ENCODE results near the gene TBC1D19. TPM values are rescaled to one million over a fixed set of nuclear protein-coding genes. Genes with fewer than 3 reads are reported as not detected.

TBC1D19 gene
- total and polyA plus RNA-seq, 4 donors, result 1.2 to 5.8 (median 2.2) TPM

GRCh38 chr4:26757751-26758150 lies 173.9 kb downstream of the TBC1D19 start:
- H3K36me3 ChIP-seq (ENCODE audit: control insufficient read depth in 4 of 4, insufficient read depth in 3 of 4, low read depth in 1 of 4, low read length in 3 of 4), result no peaks in the 10 kb centered on the region
- H3K9ac ChIP-seq (ENCODE audit: low read depth in 1 of 2, low read length in 2 of 2), result no peak overlapping the region
- H3K4me1 ChIP-seq (ENCODE audit: control insufficient read depth in 4 of 4, insufficient read depth in 4 of 4, low read length in 3 of 4), result peaks cover 0 to 3% (median 0%) of the 10 kb centered on the region in 4 donors
- no peak overlapping the region for H3K4me3 ChIP-seq (ENCODE audit: low read depth in 1 of 3, low read length in 3 of 3)
- no peaks in the 10 kb centered on the region for H3K9me3 ChIP-seq (ENCODE audit: control insufficient read depth in 4 of 4, low read length in 3 of 4)
- H3K27ac ChIP-seq (ENCODE audit: low read depth in 1 of 2, low read length in 2 of 2), result no peak overlapping the region
- DNase-seq (ENCODE audit: low spot score), result no peak
- no peak for TF ChIP-seq NR2F2 (IDR thresholded peaks at IDR 0.05)
- TF ChIP-seq FOXA1 (IDR thresholded peaks at IDR 0.05), result no peak
- no peak for TF ChIP-seq RXRA (IDR thresholded peaks at IDR 0.05)
- no peak for TF ChIP-seq HNF4A (conservative IDR thresholded peaks at IDR 0.05)
- WGBS, result 97% methylated on average over 1 of the region's 1 CpG
- no peaks in the 10 kb centered on the region for H3K27me3 ChIP-seq (ENCODE audit: control insufficient read depth in 4 of 4, insufficient read depth in 4 of 4, low read length in 3 of 4)

- Histone ChIP-seq H3K36me3 (ENCODE audit: control insufficient read depth in 4 of 4, insufficient read depth in 3 of 4, low read depth in 1 of 4, low read length in 3 of 4) (no peaks in the 10 kb centered on the region), H3K9ac (ENCODE audit: low read depth in 1 of 2, low read length in 2 of 2) (no peak overlapping the region), H3K27me3 (ENCODE audit: control insufficient read depth in 4 of 4, insufficient read depth in 4 of 4, low read length in 3 of 4) (no peaks in the 10 kb centered on the region), H3K9me3 (ENCODE audit: control insufficient read depth in 4 of 4, low read length in 3 of 4) (no peaks in the 10 kb centered on the region), H3K4me1 (ENCODE audit: control insufficient read depth in 4 of 4, insufficient read depth in 4 of 4, low read length in 3 of 4) (no peaks in the 10 kb centered on the region), H3K27ac (ENCODE audit: low read depth in 1 of 2, low read length in 2 of 2) (no peak overlapping the region), H3K4me3 (ENCODE audit: low read depth in 1 of 3, low read length in 3 of 3) (no peak overlapping the region)
- DNase-seq (ENCODE audit: low spot score), result no peak
- WGBS, result 88% methylated on average over 1 of the region's 1 CpG
- no peak for TF ChIP-seq SP1 (IDR thresholded peaks at IDR 0.05)
- no peak for TF ChIP-seq HNF4G (IDR thresholded peaks at IDR 0.05)
- no peak for TF ChIP-seq HNF4A (conservative IDR thresholded peaks at IDR 0.05)
- TF ChIP-seq REST (IDR thresholded peaks at IDR 0.05), result no peak
- no peak for TF ChIP-seq FOXA2 (IDR thresholded peaks at IDR 0.05)
- TF ChIP-seq NR2F2 (IDR thresholded peaks at IDR 0.05), result no peak
- no peak for TF ChIP-seq ATF3 (IDR thresholded peaks at IDR 0.05)
- TF ChIP-seq RAD21 (IDR thresholded peaks at IDR 0.05), result no peak
- no peak for TF ChIP-seq TAF1 (conservative IDR thresholded peaks at IDR 0.05)
- TF ChIP-seq CTCF (IDR thresholded peaks at IDR 0.05; ENCODE audit: low read depth, low read length, missing input control), result no peak
Measured at GRCh38 chr4:26758899-26759298, 175.0 kb downstream of the TBC1D19 start.

- WGBS, result 83% methylated on average over 2 of the region's 2 CpGs
- no peak for TF ChIP-seq EGR1 (IDR thresholded peaks at IDR 0.05; ENCODE audit: low read depth in 2 of 2)
- no peak for TF ChIP-seq HNF4G (IDR thresholded peaks at IDR 0.05)
- TF ChIP-seq RXRA (IDR thresholded peaks at IDR 0.05), result no peak
- TF ChIP-seq JUND (IDR thresholded peaks at IDR 0.05), result no peak
- TF ChIP-seq GABPA (IDR thresholded peaks at IDR 0.05 in 1 of 2, conservative IDR thresholded peaks at IDR 0.05 in 1 of 2), result no peak
- TF ChIP-seq NR2F2 (IDR thresholded peaks at IDR 0.05), result no peak
- no peak for TF ChIP-seq FOXA2 (IDR thresholded peaks at IDR 0.05)
- TF ChIP-seq MAX (IDR thresholded peaks at IDR 0.05), result no peak
- no peak for TF ChIP-seq ZBTB33 (IDR thresholded peaks at IDR 0.05)
- no peak for TF ChIP-seq REST (IDR thresholded peaks at IDR 0.05)
Measured at GRCh38 chr4:26762650-26763049, 178.8 kb downstream of the TBC1D19 start.

More at GRCh38 chr4:26762650-26763049, 178.8 kb downstream of the TBC1D19 start:
- no peaks in the 10 kb centered on the region for H3K36me3 ChIP-seq (ENCODE audit: control insufficient read depth in 4 of 4, insufficient read depth in 3 of 4, low read depth in 1 of 4, low read length in 3 of 4)
- no peaks in the 10 kb centered on the region for H3K4me1 ChIP-seq (ENCODE audit: control insufficient read depth in 4 of 4, insufficient read depth in 4 of 4, low read length in 3 of 4)
- H3K9ac ChIP-seq (ENCODE audit: low read depth in 1 of 2, low read length in 2 of 2), result no peak overlapping the region
- no peaks in the 10 kb centered on the region for H3K9me3 ChIP-seq (ENCODE audit: control insufficient read depth in 4 of 4, low read length in 3 of 4)
- no peak overlapping the region for H3K27ac ChIP-seq (ENCODE audit: low read depth in 1 of 2, low read length in 2 of 2)
- no peak overlapping the region for H3K4me3 ChIP-seq (ENCODE audit: low read depth in 1 of 3, low read length in 3 of 3)
- no peaks in the 10 kb centered on the region for H3K27me3 ChIP-seq (ENCODE audit: control insufficient read depth in 4 of 4, insufficient read depth in 4 of 4, low read length in 3 of 4)
- no peak for DNase-seq (ENCODE audit: low spot score)

Data from liver (tissue), 9 donors.